SK-N-SH (cell line): ENCODE data around the gene ABHD16B. TPM values are rescaled to one million over a fixed set of nuclear protein-coding genes. Genes with fewer than 3 reads are reported as not detected.

Experiments
- CTCF ChIA-PET: fragments of 300-600, 350-600 bp; formaldehyde crosslinking; extraction: SDS; loops from one replicate; lab custom pipeline; 2021; lab: Yijun Ruan, JAX
- POLR2A ChIA-PET: fragments of 350-600 bp; sonication (Branson Sonifier 250); formaldehyde crosslinking; extraction: SDS; loops from one replicate; lab custom pipeline; 2020; ENCODE audit warnings: antibody characterized with exemption, inconsistent platforms; lab: Yijun Ruan, JAX
- DNase-seq: peaks from one replicate; pipeline ENCODE4 v3.0.0; 2012
- H2AFZ ChIP-seq: fragments of 200-600 bp; sonication (generic); 2 replicates; pipeline ENCODE4 v1.8.1; 2016; ENCODE audit warnings: antibody characterized with exemption, mild to moderate bottlenecking, low read depth
- H3F3A ChIP-seq: fragments of 200-600 bp; sonication (generic); replicated peaks from 2 replicates; pipeline ENCODE3; 2016; ENCODE audit warnings: antibody characterized with exemption, mild to moderate bottlenecking; ENCODE audit not compliant: insufficient read depth
- H3K27ac ChIP-seq, 2 experiments: fragments of 200-500 bp in 1 of 2; fragments of 200-600 bp in 1 of 2; sonication (Bioruptor generic) in 1 of 2; sonication (generic), shearing (Covaris generic) in 1 of 2; 2 replicates each; pipeline versions ENCODE4 v1.5.1 to v1.6.1; 2014 to 2016; ENCODE audit warnings: low read depth in 2 of 2, inconsistent platforms in 1 of 2, low read length in 1 of 2, mild to moderate bottlenecking in 1 of 2, mixed read lengths in 1 of 2
- H3K27me3 ChIP-seq: fragments of 200-600 bp; sonication (generic), shearing (Covaris generic); 2 replicates; pipeline ENCODE4 v1.6.1; 2016; ENCODE audit warnings: mixed run types; ENCODE audit not compliant: insufficient read depth
- H3K36me3 ChIP-seq, 2 experiments: fragments of 200-500 bp in 1 of 2; fragments of 200-600 bp in 1 of 2; sonication (Bioruptor generic) in 1 of 2; sonication (generic) in 1 of 2; replicated peaks in 1 of 2; 2 replicates each; pipeline versions ENCODE3 to v1.5.1; 2014 to 2016; ENCODE audit warnings: low read length in 1 of 2, mild to moderate bottlenecking in 1 of 2; ENCODE audit not compliant: insufficient read depth in 2 of 2, control insufficient read depth in 1 of 2
- H3K4me1 ChIP-seq, 2 experiments: fragments of 200-500 bp in 1 of 2; fragments of 200-600 bp in 1 of 2; sonication (Bioruptor generic) in 1 of 2; sonication (generic), shearing (Covaris generic) in 1 of 2; 2 replicates each; pipeline versions ENCODE4 v1.5.1 to v1.6.1; 2014 to 2016; ENCODE audit warnings: low read depth in 1 of 2, low read length in 1 of 2, mixed run types in 1 of 2; ENCODE audit not compliant: insufficient read depth in 2 of 2, control insufficient read depth in 1 of 2
- H3K4me2 ChIP-seq: fragments of 200-600 bp; sonication (generic), shearing (Covaris generic); 2 replicates; pipeline ENCODE4 v1.6.1; 2017; ENCODE audit warnings: mixed run types
- H3K4me3 ChIP-seq, 2 experiments: fragments of 200-500 bp in 1 of 2; fragments of 200-600 bp in 1 of 2; sonication (Bioruptor generic) in 1 of 2; sonication (generic), shearing (Covaris generic) in 1 of 2; 2 replicates each; pipeline versions ENCODE4 v1.5.1 to v1.8.1; 2014 to 2016; ENCODE audit warnings: low read depth in 2 of 2, inconsistent platforms in 1 of 2, low read length in 1 of 2, mild to moderate bottlenecking in 1 of 2, mixed read lengths in 1 of 2, moderate library complexity in 1 of 2
- H3K79me2 ChIP-seq: fragments of 200-600 bp; sonication (generic); 2 replicates; pipeline ENCODE4 v1.8.1; 2017; ENCODE audit warnings: mild to moderate bottlenecking; ENCODE audit not compliant: insufficient read depth
- H3K9ac ChIP-seq: fragments of 200-600 bp; sonication (generic); 2 replicates; pipeline ENCODE4 v1.6.1; 2017; ENCODE audit warnings: mixed run types
- H3K9me2 ChIP-seq: fragments of 200-600 bp; sonication (generic); 2 replicates; pipeline ENCODE4 v1.6.1; 2017; ENCODE audit warnings: mixed run types
- H3K9me3 ChIP-seq: fragments of 200-600 bp; sonication (generic); 2 replicates; pipeline ENCODE4 v1.6.1; 2017; ENCODE audit warnings: mixed run types, mild to moderate bottlenecking, moderate library complexity
- H4K20me1 ChIP-seq: fragments of 200-600 bp; sonication (generic); 2 replicates; pipeline ENCODE4 v1.6.1; 2017; ENCODE audit warnings: mild to moderate bottlenecking, mixed run types; ENCODE audit not compliant: insufficient read depth
- FOXM1 ChIP-seq: IDR thresholded peaks from 2 replicates; pipeline ENCODE4 v1.4.0; 2012; ENCODE audit warnings: low read depth, mild to moderate bottlenecking
- REST ChIP-seq: IDR thresholded peaks from 2 replicates; pipeline ENCODE4 v1.6.1; 2012; ENCODE audit warnings: mild to moderate bottlenecking, low read depth, low read length, moderate library complexity
- WGBS: methylation state at CpG from one replicate; pipeline ENCODE4 v1.1.6; 2017; ENCODE audit warnings: low lambda C conversion rate; 5-methylcytosine and 5-hydroxymethylcytosine counted together
- polyA plus RNA-seq, 3 experiments: library from polyadenylated mRNA; depleted of rRNA; stranded (reverse); fragments of >200 nt; gene quantifications; 2 replicates each; pipeline ENCODE4 v1.2.3, GENCODE V29; 2012
- TF ChIP-seq, protein P1 (sequence below): fragments of 200-600 bp; sonication (generic); IDR thresholded peaks from 2 replicates; pipeline ENCODE4 v1.6.1; 2017; ENCODE audit warnings: antibody characterized with exemption, mild to moderate bottlenecking, moderate library complexity

ABHD16B gene
- polyA plus RNA-seq, 1 of the 3 experiments (the other 2 are of a cell fraction) = not detected

- WGBS = 86% methylated on average over 14 of the region's 17 CpGs
- Histone ChIP-seq H3K9me2 (no peaks in the 10 kb centered on the region), H3K4me3 (no peak overlapping the region), H3K79me2 (peaks cover 19% of the 10 kb centered on the region), H3K4me1 (peaks cover 0 to 43% of the 10 kb centered on the region in 2 experiments; a peak in 1 of 4 replicates), H3K9me3 (no peaks in the 10 kb centered on the region), H3K27me3 (no peaks in the 10 kb centered on the region), H3F3A (peaks cover 3% of the 10 kb centered on the region), H3K9ac (no peak overlapping the region), H4K20me1 (no peaks in the 10 kb centered on the region), H3K27ac (no peak overlapping the region), H2AFZ (no peak overlapping the region), H3K36me3 (peaks cover 0 to 13% of the 10 kb centered on the region in 2 experiments), H3K4me2 (no peak overlapping the region)
- ChIA-PET CTCF (interaction anchor here (0.6 to 2.5 kb wide), 3 partner anchors 74 to 323 kb away, joined by 4 to 12 read pairs (median 5); no protein-coding TSS in a partner anchor), POLR2A (no interaction called here)
- DNase-seq = no peak
- no peak for TF ChIP-seq FOXM1
- TF ChIP-seq, protein P1, sequence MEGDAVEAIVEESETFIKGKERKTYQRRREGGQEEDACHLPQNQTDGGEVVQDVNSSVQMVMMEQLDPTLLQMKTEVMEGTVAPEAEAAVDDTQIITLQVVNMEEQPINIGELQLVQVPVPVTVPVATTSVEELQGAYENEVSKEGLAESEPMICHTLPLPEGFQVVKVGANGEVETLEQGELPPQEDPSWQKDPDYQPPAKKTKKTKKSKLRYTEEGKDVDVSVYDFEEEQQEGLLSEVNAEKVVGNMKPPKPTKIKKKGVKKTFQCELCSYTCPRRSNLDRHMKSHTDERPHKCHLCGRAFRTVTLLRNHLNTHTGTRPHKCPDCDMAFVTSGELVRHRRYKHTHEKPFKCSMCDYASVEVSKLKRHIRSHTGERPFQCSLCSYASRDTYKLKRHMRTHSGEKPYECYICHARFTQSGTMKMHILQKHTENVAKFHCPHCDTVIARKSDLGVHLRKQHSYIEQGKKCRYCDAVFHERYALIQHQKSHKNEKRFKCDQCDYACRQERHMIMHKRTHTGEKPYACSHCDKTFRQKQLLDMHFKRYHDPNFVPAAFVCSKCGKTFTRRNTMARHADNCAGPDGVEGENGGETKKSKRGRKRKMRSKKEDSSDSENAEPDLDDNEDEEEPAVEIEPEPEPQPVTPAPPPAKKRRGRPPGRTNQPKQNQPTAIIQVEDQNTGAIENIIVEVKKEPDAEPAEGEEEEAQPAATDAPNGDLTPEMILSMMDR = no peak
Observed at GRCh38 chr20:63860325-63861051, 810 bp upstream of the ABHD16B start.

DNA sequence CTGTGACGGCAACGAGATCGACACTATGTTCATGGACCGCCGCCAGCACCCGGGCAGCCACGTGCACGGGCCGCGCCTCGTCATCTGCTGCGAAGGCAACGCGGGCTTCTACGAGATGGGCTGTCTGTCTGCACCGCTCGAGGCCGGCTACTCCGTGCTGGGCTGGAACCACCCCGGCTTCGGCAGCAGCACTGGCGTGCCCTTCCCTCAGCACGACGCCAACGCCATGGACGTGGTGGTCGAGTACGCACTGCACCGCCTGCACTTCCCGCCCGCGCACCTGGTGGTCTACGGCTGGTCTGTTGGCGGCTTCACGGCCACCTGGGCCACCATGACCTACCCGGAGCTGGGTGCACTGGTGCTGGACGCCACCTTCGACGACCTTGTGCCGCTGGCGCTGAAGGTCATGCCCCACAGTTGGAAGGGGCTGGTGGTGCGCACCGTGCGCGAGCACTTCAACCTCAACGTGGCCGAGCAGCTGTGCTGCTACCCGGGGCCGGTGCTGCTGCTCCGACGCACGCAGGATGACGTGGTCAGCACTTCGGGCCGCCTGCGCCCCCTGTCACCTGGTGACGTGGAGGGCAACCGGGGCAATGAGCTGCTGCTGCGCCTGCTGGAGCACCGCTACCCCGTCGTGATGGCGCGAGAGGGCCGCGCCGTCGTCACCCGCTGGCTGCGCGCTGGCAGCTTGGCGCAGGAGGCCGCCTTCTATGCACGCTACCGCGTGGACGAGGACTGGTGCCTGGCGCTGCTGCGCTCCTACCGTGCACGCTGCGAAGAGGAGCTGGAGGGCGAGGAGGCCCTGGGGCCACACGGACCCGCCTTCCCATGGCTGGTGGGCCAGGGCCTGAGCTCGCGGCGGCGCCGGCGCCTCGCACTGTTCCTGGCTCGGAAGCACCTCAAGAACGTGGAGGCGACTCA is 943 bp downstream of the ABHD16B start:
- TF ChIP-seq REST = no peak
- peaks cover 37% of the 10 kb centered on the region for H3K79me2 ChIP-seq
- no peaks in the 10 kb centered on the region for H3K9me2 ChIP-seq
- 97% methylated on average over 49 of the region's 95 CpGs for WGBS
- H4K20me1 ChIP-seq = no peaks in the 10 kb centered on the region
- H2AFZ ChIP-seq = no peak overlapping the region
- H3K4me1 ChIP-seq = peaks cover 0 to 33% of the 10 kb centered on the region in 2 experiments; a peak in 1 of 4 replicates
- H3K27ac ChIP-seq = no peak overlapping the region
- H3K4me2 ChIP-seq = no peak overlapping the region
- H3K9me3 ChIP-seq = no peaks in the 10 kb centered on the region
- peaks cover 3% of the 10 kb centered on the region for H3F3A ChIP-seq
- POLR2A ChIA-PET = no interaction called here
- H3K36me3 ChIP-seq = peaks cover 4 to 13% of the 10 kb centered on the region in 2 experiments
- H3K4me3 ChIP-seq = no peak overlapping the region
- no peak for DNase-seq
- CTCF ChIA-PET = interaction anchor here (0.7 to 2.5 kb wide), 2 partner anchors 76 to 87 kb away, joined by 3 to 12 read pairs; no protein-coding TSS in a partner anchor
- no peak overlapping the region for H3K9ac ChIP-seq
- H3K27me3 ChIP-seq = no peaks in the 10 kb centered on the region
